Stimulated activated CD8-positive, alpha-beta memory T cell treated with anti-CD3 and anti-CD28 coated beads, Interleukin-15, amount 100 ng/mL, for 4 hours (primary cell): ENCODE measurements around the gene ZFHX3.

Experiments
- DNase-seq, 2 donors: peaks; one replicate each; pipeline ENCODE4 v3.0.0-alpha.2; 2020; ENCODE audit warnings: low read depth in 2 of 2

The ZFHX3 gene

DNA sequence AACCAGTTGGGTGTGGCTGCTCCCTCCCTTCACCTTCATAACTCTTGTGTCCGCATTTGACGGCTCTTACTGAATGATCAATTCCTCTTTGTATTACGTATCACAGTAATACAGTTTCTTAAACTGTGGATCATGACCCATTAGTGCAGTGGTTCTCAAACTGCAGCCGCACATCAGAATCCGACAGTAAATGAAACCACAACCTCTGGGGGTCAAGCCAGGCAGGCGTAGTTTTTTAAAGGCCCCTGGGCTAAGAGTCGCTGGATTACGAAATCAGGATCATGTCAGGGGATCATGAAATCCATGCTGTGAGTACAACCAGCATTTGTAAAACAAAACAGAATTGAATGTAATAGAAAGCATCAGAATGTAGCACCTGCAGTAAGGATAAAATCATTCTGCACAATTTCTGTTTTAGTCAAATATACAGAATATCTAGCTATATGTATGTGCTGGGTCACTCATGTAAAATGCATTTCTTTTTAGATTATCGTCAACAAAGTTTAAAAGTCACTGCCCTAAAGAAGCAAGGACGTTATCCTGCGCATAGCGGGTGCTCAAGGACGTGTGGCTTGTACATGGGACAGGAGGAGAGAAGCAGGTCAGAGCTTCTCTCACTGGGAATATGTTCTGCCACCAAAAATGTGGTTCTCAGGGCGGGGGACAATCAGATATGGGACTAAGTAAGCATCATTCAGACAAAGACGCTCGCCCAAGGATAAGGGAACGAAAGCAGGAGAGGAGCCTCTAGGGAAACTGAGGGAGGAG, 113.1 kb downstream of the ZFHX3 start:
- DNase-seq = no peak

DNA sequence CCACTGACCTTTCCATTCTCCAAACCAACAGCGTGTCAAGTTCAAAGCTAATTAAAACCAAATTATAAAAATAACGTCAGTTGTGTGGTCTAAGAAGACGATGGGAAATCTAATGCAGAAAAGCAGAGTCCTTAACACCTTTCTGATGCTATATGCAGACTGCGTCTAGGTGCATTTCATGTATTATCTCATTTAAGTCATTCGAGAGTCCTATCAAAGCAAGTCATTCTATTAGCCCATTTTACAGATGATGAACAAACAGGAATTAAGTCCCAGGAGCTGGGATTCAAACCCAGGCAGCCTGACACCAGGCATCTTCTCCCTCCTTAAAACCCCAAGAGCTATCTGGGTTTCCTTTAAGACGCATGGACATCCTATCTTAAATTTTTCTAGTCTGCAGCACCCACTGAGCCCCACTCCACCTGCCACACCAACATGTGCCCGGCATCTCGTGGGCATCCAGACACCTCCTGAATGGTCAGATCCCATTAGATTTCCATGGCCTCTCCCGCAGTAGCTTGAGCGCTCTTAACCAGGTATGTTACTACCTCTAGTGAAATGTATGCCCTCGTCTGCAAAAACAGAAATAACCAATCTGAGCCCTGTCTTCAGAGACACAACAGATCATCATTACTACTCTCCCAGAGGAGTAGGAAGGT, 115.1 kb downstream of the ZFHX3 start:
- DNase-seq = no peak

DNA sequence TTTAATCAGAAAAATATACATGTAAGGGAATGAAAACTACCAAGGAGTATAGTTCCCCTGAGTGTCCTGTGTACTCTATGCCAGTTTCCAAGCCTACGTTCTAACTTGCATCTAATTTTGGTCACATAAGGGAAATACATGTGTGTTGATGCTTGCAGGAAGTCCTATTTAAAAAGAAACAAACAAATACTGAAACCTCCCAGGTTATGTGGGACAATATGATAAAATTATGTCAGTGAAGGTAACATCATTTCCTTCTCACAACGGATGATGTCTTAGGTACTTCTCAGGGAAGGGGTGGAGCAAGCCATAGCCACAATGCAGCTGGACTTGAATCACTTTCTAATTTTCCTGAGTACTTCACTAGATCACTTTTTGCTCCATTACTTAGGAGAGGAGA, 115.9 kb downstream of the ZFHX3 start:
- no peak for DNase-seq

DNA sequence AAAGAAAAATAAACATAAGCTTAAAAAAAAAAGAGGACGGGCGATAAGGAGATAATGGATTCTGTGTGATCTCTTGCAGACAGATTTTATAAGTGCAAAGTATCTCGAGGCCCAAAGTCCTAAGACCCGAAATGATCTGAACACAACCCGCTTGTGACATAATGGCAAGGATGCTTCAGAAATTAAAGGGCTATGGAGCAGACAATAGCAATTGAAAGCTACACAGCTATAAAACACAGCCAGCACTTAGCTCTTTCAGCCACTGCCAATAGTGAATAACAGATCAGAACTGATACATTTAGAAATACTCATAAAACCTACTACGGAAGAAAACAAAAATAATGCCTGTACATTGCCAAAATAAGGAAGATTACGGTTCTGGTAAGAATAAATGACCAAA, 117.5 kb downstream of the ZFHX3 start:
- DNase-seq = no peak

DNA sequence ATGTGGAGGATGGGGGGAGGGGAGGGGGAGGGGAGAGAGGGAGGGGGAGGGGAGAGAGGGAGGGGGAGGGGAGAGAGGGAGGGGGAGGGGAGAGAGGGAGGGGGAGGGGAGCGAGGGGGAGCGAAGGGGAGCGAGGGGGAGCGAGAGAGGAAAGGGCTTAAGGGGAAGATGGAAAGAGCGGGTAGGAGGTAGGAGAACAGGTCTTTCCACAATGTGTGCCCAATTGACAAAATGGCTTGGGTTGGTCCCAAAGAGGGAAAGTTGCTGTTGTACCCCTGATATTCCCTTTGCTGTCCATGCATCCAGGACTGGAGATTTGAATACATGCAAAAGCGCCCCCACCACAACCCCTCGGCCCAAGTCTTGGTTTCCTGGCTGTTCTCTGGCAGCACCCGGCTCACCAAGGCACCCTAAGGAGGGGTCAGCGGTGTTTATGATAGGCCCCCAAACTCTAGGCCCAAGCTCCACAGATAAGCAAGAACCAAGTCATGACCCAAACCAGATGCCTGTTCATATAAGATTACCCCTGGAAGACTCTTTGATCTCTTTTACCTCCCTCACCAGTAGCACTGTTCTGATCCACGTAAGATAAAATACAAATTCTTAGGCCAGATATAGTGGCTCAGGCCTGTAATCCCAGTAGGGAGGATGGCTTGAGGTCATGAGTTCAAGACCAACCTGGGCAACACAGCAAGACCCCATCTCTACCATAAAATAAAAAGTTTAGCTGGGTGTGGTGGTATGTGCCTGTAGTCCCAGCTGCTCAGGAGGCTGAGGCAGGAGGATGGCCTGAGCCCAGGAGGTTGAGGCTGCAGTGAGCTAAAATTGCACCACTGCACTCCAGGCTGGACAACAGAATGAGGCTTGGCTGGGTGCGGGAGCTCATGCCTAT, 119.6 kb downstream of the ZFHX3 start:
- no peak for DNase-seq

DNA sequence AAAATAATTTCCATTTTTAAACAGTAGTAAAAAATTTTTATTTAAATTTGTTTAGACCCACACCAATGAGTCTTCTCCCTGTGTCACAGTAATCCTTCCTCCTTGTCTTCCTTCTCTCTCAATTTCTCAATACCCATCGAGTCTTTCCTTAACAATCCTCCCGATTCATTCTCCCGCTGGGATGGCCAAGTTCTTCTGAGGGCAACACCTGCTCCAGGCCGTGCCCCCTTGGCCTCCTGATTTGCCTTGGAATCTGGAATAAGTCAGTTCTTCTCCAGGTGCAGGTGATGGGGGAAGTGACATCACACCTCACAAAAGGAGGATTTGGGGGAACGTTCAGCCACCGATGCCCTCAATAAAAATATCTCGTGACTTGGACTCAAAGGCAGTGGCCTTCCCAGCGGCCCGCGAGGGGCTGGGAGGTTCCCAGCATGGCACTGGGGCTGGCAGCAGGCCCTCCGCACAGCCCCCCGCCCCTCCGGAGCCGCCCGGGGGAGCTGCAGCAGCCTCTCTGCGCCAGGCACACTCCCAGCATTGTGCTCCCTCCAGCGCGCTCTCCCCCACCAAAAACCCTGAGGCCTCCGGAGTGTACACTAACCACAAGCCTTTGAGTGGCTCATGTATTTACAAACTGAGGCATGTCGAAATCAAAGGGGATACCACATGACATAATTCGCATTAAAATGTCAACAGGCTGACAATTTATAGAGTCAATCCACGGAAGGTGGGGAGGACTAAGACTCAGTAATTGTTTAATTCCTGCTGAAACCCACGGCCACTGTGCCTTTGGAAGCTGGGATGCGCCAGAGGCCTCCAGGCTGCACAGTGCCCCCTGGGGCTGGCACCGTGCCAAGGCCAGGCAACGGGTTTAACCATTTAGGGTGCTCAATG, 120.5 kb downstream of the ZFHX3 start:
- DNase-seq = no peak

DNA sequence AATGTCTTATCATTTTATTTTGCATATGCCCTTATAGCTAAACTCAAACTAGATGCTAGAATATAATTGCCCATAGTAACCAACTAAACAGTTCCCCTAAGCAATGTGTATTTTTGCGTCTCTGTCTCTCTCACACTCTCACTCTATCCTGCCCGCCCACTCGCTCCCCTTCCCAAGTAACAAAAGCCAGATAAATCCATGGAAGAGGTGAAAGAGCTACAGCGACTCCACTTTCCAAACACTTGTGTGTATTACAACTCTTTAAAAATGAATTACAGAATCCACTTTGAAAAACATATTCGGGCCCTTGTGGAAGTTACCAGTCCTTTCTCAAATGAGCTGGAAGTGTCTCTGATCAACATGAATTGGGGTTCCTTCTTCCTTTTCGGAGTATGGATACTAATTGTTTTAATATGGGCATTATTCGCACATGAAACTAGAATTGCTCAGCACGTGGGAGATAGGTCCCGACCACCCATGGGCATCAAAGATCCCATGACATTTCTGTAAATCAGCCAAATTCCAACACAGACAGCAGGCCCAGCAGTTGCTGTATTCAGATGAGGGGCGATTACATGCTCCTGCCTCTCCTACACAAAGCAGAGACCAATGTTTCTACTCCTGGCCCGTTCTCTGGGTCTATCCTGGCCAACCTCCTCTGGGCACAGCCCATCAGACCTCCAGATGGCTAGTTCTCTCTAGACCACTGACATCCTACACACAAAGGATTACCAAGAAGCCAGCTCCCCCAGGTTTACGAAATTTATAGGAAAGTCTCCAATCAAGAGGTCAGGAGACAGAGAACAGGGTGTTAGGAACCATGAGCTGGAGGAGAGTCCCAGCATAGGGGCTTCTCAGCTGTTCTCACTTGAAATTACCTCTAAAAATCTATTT, 121.5 kb downstream of the ZFHX3 start:
- DNase-seq = no peak

DNA sequence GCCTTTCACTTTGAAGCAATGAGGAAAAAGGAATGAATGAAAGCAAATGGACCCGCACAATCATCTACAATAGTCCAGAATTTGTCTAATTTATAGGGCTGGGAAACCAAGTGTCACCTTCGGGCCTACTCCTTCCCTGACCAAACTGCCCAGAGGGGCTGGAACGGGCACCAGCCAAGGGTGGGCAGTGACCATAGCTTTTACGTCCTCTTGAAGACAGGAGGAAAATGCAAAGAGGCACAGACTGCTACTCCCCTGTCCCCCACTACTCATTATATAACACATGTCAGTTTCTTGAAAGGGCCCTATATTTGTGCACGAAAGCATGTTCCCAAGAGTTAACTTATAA, 122.3 kb downstream of the ZFHX3 start:
- DNase-seq = no peak

DNA sequence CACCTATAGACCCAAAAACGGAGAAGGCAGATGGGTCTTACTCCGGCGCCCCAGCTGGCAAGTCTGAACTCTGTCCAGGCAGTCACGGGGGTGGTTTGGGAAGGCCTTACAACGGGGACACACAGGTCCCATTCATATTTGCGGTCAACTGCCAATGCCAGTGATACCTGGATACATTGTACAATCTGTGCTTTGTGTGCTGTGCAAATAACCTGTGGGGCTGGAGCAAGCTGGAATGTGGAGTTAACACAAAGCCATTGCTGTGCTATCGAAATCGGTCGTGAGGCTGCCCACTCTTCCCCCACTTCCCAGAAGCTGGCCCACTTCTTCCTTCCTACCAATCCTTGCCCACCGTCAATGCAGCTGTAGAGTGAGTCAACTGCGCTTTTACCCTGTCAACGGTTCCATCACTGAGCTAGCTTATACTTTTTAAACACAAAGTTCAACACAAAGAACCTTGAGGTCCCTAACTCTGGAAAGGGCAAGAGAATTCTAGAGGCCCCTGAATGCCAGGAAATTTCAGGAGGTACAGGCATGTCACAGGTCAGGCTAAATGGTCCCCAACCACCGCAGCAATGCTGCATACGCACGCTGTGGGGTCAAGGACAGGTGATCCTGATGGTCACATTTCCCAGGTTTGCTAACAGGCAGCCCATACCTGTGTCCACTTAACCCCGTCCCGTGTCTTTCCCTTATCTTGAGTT, 122.8 kb downstream of the ZFHX3 start:
- no peak for DNase-seq

DNA sequence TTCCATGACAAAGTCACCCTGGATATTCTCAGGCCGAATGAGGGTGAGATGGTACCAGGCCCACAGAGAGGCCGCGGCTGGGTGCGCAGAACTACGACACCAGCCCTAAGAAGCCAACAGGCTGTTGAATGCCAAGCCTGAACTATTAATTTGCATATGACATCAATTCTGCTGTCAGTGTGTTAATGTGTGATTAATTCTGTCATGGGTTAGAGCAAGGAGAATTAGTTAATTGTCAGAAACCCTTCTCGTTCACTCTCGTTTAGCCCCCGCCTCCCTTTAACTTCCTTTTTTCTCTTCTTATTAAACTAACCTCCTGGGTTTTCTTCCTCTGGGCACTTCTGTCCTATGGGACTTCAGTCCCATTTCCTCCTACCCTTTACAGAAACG, 123.4 kb downstream of the ZFHX3 start:
- DNase-seq = no peak

DNA sequence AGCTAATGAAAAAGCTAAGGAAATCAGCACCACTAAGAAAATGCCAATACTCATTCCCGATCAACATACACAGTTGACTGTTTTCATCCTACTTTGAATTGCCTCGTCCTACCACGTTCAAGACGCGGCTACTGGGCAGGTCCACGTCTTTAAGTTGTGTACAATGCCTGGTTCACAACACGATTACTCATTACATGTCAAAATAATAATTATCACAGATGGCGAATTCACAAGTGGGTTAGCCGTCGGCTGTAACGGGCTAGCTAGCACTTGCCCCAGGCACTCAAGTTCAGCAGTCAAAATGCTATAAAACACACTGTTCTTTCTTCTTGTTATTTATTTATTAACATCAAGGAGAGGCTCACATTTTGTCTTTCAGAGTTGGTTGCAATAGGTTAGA, 124.2 kb downstream of the ZFHX3 start:
- DNase-seq = no peak

DNA sequence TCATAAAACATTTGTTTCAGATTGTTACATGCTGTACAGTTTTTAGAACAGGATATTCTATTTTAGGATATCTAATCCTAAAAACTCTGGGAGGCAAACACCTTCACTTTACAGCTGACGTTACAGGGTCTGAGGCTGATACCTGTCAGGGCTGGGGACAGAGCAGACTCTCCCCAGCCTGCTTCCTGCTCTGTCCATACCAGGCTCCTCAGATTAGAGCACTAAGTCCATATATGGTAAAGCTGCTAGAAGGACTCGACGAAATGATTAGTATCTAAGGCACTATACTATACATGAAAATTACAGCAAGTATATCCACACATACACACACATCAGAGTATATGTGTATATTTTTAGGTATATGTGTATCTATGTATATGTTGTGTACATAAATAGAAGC, 125.2 kb downstream of the ZFHX3 start:
- no peak for DNase-seq

DNA sequence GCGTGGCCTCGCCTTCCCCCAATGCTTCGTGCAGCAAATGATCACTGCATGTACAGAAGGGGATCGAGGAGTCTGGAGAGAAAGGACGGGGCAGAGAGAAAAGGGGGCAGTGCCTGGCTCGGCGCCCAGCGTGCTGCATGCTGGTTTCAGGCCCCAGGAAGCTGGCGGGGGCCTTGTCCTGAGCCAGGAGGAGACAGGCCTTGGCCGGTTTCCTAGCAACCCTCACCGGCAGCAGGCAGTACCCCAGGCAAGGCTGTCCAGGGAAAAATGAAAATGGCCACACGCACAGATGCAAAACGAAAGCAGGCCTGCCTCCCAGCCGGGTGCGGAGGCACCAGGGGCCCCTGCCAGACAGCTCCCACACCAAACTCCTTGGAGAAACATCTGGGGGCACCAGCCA, 126.3 kb downstream of the ZFHX3 start:
- no peak for DNase-seq

DNA sequence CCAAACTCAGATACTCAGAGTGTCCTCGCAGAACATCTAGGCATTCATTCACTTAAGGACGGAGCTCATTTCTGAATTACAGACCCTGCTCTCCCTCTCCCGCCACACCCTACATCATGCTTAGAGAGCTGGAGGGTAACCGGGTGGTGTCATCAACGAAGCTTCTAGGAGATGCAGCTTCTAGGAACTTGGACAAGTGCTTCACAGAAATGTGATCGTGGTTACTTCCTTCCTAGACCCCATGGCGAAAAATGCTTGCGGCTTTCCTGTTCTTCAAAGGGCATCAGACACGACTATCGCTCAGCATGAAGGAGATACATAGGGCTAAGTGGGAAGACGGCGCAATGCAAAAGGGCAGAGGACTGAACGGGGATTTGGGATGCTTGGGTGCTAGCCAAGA, 126.8 kb downstream of the ZFHX3 start:
- DNase-seq = no peak

DNA sequence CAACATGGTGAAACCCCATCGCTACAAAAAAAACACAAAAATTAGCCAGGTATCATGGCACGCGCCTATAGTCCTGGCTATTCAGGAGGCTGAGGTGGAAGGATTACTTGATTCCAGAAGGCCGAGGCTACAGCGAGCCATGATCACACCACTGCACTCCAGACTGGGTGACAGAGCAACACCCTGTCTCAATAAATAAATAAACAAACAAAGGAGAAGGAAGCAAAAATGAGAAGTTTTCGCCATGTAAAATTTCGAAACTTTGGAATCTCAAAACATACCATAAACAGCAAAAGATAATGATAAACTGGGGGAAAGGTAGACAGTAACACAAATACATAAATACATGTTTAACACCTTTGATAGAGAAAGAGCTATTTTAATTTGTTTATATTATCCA, 130.9 kb downstream of the ZFHX3 start:
- DNase-seq = no peak

DNA sequence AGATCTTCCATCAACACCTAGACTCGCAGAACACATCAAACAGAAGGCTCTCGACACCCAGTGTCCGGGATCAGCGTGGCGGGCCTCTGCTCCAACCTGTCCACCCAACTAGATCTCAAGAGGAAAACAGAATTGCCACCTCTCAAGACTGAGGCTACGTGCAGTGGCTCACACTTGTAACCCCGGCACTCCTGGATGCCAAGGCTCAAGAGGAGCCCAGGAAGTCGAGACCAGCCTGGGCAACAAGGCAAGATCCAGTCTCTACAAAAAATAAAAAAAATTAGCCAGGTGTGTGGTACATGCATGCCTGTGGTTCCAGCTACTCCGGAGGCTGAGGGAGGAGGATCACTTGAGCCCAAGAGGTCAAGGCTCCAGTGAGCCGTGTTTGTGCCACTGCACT, 132.6 kb downstream of the ZFHX3 start:
- DNase-seq = no peak

DNA sequence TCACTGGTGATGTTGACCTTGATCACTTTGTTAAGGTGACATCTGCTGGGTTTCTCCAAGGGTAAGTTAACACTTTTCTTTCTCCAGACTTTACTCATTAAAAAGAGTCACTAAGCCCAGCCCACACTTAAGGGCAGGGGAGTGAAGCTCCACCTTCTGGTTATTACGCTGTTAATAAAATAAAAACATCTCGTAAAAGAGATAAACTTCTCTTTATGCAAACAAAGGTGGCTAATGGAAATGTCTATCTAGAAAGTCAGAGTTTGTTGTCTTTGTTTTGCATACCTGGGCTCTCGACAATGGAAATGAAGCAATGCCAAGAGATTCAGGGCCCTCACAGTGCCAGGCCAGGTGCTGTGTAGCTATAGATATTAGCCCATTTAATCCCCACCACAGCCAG, 134.4 kb downstream of the ZFHX3 start:
- no peak for DNase-seq

DNA sequence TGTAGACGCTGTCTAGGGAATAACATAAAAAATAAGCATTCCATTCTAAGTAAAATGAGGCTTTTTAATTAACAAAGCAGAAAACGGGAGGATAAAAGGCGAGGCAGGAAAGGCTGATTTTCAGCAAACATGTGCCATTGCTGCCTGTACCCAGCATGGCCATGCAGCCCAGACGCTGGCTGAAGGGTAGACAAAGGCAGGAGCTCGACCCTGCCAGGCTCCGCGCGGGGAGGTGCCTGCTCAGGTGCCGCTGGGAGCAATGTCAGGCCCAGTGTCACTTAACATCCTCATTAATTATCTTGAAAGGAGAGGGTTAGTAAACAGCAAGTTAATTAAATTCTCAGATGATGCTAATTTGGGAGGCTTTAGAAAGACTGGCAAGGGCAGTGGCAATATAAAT, 136.0 kb downstream of the ZFHX3 start:
- DNase-seq = no peak

DNA sequence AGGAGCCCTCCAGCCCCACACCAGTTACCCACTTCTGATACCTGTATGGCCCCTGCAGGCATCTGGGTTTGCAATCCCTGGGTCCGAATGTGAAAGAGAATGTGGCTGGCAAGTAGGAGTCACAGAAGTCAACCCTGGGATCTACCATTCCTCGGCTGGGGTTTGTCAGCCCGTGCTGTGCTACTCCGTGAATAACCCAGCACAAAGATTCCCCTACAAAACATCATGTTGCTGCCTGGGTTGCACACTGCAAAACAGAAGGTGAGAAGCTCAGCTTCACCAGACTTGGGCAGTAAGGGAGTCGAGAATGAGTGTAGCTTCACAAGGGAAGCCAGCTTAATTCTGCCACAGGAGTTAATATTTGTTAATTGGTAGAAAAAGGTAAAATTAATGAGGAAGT, 137.1 kb downstream of the ZFHX3 start:
- no peak for DNase-seq

DNA sequence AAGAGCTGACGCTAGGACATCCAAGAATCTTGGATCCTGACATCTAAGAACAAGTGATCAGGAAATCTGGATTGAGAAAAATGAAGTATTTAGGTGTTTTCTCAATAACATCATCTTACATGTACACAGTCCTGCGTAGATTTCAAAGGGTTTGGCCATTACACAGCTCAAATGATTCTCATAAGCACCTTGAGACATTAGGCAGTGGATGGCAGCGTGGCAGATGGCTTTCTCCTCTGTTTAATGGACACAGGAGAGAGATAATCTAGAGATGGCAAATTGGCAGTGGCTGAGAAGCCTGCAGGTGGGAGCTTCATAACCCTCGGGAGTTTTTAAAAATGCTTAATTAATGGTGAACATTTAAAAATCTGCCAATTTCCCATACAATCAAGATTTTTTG, 137.5 kb downstream of the ZFHX3 start:
- DNase-seq = no peak
